Measurements from ENCODE around the gene CCDC150.
"Not testable (repeated sequence)": the region's sequence is repeated elsewhere in the genome, so short reads cannot be mapped to it uniquely, and the experiment has no call there.

The CCDC150 gene

DNA sequence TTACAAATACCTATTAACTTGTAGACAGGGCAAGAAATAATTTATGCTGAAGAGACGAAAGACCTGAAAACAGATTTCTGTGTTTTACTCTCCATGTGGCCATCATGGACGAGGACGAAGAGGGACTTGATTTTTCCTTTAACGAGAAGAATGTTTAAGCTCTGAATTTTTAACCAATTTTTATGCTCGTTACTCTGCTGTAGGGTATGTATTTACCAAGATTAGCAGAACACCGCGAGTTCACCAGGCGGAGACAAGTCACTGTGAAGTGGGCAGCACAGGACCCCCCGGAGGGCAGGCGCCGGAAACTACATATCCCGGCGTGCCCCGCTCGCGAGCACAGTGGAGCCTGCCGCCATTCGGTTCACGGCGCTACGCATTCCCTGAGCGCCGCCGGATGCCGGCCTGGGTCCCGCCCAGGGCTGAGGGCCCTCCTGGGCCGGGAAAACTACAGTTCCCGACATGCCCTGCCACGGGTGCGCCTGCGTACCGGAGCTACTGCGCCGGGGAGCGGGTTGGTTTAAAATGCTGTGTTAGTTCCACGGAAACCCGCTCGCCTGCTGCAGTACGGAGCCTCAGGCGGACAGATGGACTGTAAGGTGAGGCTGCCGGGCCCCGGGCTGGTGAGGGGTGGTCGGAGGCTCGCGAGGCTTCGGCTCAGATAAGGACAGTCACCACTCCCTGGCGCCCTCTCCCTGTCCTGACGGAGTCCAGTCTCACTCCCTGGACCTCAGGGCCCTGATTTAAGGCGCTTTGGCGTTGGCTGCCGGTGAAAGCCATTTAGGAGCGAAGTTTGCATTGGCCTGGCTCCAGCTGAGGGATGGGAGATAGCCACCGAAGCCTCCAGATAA, at the start of gene CCDC150:
Gene CCDC150 (plus strand): TSS at position 536 of the 851 bp plus-strand sequence. CDS start 52 bp downstream, at position 588.
- DNase-seq, result peak; percentile 95

DNA sequence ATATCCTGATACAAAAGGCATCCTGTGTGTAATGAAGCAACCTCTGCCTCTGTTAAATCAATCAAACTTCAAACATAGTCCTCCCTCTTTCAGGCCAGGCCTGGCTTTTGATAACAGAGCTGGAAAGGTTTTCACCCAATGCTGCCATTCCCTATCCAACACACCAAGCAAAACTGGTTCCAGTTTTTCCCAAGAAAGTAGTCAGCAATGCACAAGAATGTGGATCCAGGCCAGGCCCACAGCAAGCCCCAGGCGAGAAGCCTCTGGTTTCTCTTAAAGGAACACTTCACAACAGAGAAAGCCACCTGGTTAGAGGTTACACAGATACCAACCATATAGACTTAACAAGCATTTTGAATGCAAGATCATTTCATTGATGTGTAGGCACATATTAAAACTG, 49.2 kb upstream of the CCDC150 start:
- peak; percentile 28 for DNase-seq

DNA sequence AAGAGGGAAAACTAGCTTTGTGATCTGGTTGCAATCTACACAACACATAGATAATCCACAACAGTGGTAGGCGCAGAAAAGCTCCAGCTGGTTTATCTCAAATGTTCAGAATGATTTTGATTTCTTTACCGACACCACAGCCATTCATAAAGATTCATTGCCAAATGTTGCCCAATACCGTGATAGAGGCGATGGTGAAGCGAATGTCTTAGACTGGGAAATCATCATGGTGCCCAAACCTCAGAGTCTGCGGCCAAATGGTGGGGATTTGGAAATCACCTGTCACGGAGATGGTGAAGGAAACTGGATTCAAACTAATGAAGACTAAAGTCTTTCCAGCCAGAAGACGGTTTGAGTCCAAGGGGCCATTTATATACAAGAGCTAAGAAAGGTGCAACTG, 48.5 kb upstream of the CCDC150 start:
- DNase-seq, result no peak

DNA sequence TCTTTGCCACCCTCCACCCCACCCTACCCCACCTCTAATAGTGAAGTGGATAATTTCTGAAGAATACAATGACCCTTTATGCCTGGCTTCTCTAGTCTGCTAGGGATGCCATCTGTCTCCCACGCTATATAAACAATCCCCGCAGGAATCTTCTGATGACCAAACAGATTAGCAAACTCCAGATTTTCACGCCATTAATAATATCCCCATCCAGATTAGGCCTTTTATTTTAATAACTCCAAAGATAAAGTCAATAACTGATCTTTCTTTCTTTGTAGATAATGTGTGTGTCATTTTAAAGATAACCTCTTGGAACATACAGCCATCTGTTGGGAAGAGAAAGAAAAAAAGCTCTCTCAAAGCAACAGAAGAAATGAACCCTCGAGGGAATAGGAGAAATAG, 47.9 kb upstream of the CCDC150 start:
- peak; percentile 90 for DNase-seq

DNA sequence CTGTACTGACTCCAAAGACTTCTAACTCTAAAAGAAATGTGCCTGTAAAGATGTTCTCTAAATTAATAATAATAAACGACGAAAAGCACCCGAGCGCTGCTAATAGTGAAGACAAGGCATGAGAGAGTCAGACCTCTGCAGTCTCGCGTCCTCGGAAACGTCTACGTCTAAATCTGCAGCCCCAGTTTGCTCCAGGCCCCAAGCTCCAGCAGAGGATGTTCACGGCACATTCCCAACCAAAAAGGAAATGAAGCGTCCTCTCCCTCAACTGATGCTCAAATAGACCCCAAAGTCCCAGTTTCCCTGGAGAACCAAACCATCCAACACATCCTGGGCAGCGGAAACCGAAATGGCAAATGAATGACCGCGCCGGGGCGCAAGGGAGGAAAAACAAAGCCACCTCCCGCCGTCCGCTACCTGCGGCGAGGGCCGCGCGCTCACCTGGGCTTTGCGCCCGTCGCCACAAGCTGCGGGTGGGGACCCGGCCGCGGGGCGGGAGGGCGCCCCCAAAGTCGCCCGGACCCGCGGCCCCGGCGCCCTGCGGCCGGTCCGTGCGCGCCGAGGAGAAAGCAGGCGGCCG, 47.1 kb upstream of the CCDC150 start:
- DNase-seq, result peak; percentile 77

DNA sequence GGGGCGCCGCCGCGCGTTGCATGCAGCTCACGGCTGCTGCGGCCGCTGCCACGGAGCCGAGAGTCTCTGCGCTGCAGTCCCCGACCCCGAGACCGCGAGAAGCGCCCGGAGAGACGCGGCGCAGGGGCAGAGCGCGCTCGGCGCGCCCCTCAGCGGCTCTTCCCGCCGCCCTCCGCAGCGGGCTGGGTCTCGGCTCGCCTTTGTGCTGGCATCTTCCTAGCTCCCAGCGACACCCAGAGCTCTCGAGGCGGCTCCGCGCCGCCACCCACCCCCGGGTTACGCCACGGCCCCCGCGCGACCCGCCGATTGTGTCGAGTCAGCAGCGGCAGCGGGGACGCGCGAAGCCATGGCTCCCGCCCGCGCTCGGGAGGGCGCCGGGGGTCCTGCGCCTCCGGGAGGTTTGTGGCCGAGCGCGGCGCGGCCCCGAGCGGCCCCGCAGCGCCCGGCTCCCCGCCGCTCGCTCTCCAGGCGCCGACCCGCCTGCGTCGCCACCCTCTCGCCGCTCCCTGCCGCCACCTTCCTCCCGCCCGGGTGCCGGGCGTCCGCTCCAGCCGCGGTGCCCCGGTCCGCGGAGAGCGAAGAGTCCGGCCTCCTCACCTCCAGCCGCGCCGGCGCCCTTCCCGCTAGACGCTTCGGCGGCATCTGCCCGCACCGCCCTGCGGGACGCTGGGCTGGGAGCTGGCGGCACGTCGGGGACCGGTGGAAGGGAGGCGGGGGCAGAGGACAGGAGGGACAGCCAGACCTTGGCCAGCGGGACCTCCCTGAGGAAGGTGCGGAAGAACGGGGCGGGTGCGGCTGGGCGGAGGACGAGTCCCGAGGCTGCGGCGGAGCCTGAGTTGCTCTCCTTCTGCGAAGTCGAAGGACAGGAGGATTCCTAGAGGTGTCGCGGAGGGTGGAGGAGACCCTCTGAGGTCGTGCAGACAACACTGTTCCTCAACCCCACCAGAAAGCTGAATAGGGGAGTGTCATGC, 46.3 kb upstream of the CCDC150 start, which contains the start of gene HECW2:
Gene HECW2 (minus strand): TSS at position 644 of the 971 bp plus-strand sequence.
- DNase-seq, result peak; percentile 77

DNA sequence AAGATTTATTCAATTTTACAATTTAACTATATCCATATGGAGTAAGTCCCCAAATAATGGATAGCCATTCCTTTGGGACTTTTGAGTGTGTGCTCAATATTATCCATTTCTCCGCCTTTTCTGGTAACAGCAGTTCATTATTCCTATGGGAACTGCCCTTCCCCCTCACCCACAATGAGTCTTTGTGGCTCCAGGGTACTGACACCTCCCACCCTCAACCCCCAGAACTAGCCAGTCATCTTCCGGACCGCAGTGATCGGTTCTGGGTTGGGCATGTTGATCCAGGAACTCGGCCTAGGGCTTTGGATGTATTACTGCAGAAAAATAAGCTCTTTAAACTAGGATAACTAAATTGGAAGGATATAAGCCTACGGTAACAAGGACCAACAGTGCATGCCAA, 45.4 kb upstream of the CCDC150 start:
- no peak for DNase-seq

DNA sequence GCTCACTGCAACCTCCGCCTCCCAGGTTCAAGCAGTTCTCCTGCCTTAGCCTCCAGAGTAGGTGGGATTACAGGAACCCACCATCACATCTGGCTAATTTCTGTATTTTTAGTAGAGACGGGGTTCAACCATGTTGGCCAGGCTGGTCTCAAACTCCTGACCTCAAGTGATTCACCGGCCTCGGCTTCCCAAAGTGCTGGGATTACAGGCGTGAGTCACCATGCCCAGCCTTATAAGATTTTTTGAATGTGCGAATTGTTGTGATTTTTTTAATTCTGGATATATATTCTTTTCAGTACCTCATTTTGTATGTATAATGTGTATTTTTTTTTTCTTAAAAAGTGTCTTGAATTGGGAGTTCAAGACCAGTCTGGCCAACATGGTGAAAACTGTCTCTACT, 42.0 kb upstream of the CCDC150 start:
- no peak for DNase-seq

DNA sequence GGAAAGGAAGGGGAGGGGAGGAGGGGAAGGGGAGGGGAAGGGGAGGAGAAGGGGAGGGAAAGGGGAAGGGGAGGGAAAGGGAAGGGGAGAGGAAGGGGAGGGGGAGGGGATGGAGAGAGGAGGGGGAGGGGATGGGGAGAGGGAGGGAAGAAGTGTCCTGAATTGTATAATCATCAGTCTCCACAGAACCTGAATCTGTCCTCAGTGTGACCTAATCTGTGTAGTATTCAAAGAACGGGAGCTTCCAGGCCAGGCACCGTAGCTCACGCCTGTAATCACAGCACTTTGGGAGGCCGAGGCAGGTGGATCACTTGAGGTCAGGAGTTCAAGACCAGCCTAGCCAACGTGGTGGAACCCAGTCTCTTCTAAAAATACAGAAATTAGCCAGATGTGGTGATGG, 41.1 kb upstream of the CCDC150 start:
- no peak for DNase-seq

DNA sequence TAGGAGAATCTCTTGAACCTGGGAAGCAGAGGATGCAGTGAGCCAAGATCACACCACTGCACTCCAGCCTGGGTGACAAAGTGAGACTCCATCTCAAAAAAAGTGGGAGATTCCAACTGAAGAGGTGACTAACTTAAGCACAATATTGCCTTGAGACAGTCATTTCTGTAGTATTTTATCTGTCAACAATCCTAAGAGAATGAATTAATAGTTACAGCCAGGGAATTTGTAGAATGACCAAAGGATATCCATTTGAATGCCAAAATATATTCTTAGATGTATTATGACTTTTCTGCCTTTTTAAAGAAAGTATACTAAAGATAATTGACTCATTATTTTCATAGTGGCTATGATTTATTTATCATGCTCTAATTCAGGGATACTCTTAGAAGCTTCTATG, 40.7 kb upstream of the CCDC150 start:
- DNase-seq, result no peak

DNA sequence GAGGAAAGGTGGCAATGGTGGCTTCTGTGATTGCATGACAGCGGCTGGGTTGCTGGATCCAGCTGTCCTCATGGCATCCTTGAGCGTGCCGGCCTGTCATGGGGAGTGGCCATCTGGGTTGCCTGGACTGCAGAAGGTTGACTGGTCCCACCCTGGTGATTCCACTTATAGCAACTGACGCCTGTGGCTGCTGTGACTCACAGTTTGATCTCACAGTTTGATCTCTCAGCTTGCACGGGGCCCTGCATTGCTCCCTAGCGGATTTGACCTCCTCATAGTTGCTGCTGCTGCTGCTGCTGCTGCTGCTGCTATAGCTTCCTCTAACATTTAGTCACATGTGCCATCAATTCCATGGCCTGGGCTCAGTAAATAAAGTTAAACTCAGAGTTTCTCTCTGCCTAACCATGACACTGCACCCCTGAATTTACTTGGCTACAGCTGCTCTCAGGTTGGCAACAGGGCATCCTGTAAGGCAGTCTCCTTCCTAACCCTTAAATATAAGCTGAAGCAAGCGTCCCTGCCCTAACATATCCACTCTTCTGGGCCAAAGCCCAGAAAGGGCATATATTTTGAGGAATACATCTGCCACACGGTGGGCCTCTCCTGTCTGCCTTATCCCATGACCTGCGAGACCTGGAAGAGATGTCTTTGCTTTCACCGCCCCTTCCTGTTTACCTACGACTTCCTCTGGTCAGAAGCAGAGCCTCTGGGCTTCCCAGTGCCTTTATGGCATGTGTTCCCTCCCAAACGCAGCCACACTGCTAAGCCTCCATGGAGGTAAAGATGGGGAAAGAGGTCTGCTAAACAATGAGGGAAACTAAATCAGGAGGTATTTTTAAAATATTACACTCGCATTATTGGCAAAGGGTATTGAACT, 37.8 kb upstream of the CCDC150 start:
- DNase-seq, result peak; percentile 91

DNA sequence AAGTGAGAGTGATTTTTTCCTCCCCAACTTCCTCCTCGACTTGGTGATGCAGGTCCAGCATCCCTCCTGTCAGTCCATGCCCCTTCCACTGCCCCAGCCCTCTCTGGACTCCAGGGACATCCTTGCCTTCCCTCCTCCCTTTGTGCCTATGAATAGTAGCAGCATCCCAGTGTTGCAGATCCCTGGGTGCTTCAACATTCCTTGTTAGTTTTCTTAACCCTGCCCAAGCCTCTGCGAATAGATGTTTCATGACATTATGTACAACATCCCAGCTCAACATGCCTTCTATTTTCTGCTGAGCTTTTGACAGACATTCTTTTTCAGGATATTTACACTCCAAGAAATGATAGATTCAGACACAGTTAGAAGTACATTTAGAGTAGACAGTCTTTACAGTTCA, 35.3 kb upstream of the CCDC150 start:
- DNase-seq, result no peak

DNA sequence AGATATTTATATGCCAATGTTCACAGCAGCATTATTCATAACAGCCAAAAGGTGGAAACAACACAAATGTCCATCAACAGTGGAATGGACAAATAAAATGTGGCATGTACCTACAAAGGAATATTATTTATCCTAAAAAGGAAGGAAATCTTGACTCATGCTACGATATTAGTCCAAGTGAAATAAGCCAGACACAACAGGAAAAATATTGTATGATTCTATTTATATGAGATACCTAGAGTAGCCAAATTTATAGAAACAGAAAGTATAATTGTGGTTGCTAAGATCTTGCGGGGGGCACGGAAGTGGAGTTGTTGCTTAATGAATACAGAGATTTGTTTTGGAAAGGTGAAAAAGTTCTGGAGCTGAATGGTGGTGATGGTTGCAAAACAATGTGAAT, 33.0 kb upstream of the CCDC150 start:
- DNase-seq, result no peak

DNA sequence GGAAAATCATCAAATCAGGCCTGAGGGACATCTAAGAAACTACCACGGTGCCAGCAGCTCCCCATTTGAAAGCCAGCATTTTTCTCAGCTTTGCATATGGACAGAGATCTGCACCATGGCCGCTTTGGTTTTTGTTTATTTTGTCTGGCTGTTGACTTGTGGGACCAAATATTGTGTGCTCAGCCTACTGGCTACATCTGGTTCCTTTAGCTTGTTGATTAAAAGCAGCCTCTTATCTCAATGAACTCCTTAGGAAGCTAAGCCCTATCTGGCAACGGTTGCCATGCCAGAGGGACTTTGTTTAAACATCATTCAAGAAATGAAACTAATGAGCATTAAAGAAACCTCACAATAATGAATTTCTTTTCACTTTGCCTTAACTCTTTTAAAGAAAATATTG, 32.4 kb upstream of the CCDC150 start:
- DNase-seq, result peak; percentile 53

DNA sequence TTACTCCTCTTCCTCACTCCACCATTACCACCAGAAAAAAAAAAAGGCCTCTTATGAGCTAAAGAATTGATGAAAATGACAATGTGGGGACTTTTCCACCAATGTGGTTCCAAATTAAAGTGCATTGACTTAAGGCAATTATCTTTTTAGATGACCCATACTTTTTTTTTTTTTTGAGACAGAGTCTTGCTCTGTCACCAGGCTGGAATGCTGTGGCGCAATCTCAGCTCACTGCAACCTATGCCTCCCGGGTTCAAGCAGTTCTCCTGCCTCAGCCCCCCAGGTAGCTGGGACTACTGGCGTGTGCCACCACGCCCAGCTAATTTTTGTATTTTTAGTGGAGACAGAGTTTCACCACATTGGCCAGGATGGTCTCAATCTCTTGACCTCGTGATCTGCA, 31.6 kb upstream of the CCDC150 start:
- not testable (repeated sequence) for DNase-seq

DNA sequence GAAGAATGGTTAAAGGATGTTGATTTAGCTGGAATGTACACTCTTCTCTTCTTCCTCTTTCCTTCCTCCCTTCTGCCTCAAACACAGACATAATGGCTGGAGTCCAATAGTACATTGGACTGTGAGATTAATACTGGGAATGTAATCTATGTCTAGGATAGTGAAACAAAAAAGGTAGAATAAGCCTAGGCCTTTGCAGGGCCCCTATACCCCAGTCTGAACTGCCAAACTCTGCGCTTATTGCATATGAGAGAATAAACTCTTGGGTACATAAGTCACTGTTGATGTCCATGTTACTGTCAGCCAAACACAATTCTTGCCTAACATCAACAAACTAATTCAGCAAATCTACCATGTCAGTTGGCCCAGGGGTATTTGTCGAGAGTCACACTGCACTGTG, 29.7 kb upstream of the CCDC150 start:
- DNase-seq, result no peak

DNA sequence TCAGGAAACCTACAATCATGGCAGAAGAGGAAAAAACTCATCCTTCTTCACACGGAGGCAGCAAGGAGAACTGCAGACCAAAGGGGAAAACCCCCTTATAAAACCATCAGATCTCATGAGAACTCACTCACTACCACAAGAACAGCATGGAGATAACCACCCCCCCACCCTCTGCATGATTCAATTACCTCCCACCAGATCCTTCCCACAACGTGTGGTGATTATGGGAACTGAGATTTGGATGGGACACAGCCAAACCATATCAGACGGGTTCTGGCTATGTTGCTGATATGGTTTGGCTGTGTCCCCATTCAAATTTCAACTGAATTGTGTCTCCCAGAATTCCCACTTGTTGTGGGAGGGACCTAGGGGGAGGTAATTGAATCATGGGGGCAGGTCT, 28.7 kb upstream of the CCDC150 start:
- no peak for DNase-seq

DNA sequence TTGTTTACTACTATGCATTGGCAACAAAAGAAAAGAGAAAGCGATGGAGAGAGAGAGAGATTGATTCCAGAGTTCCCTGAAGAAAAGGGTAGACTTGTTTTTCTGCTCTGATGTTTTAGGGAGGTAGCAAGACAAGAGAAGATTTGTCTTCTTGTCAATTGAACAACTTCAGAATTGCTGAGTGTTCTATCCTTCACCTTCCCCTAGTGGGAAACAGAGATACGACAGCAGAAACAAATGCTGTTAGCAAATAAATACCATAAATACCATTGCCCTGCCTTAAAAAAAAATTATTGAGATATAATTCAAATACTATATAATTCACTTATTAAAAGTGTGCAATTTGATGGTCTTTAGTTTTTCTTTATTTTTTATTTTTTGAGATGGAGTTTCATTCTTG, 26.2 kb upstream of the CCDC150 start:
- DNase-seq, result no peak

DNA sequence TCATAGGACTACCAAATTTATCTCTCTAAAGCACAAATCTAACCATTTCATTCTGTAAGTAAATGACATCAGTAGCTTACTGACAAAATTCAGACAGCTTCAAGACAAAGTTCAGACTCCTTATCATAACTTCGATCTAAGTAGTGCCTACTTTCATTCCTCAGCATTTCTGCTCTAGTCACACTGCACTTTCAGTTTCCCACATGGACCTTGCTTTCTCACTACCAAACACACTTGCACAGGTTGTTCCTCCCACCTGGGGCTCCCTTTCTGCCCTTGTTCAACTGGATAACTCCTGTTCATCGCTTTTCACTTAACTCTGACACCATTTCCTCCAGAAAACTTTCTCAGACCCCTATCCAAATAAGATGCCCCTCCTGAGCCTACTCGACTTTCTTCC, 22.1 kb upstream of the CCDC150 start:
- no peak for DNase-seq

DNA sequence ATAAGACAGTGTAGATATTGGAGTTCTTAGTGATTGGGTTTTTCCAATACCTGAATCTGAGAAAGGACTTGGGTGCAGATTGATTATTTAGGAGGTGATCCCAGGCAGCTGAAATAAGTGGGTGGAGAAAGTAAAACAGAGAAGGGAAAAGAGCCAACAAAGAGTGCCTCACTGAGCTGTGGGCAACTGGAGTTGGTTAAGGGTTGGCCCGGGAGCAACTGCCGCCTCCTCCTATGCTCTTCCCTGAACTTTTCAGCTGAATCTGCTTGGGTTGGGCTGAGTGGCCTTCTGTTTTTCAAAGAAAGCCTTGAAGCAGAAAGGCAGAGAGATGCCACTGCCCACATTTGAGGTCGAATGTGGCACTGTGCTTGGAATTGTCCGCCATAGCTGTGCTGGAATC, 20.9 kb upstream of the CCDC150 start:
- DNase-seq, result no peak

DNA sequence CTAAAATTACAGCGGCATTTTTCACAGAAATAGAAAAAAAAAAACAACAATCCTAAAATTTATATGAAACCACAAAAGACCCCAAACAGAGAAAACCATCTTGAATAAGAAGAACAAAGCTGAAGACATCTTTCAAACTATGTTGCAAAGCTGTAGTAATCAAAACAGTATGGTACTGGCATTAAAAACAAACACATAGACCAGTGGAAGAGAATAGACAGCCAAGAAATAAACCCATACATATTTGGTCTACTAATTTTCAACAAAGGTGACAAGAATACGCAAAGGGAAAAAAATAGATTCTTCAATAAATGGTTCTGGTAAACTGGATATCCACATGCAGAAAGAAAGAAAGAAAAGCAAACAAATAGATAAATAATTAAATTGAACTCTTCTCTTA, 9.0 kb upstream of the CCDC150 start:
- DNase-seq, result no peak

DNA sequence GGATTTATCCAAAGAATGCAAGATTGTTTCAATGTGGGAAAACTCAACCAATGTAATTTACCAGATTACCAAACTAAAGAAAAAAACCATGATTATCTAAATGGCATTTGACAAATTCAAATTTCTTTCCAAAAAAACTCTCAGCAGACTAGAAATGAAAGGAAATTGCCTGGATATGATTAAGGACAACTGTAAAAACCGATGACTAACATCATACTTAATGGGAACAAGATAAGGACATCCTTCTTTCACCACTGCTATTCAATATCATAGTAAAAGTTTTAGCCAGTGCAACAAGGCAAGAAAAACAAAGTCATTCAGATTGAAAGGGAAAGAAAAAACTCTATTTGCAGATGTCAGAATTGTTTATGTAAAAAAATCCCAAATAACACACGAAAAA, 4.4 kb upstream of the CCDC150 start:
- DNase-seq, result no peak

Data from NCI-H146 (cell line).